Measurements from ENCODE around the gene GAB1. TPM values are rescaled to one million over a fixed set of nuclear protein-coding genes. Genes with fewer than 3 reads are reported as not detected.
A peak's percentile ranks its signal among the peaks of the same experiment; 100 is the strongest.

The GAB1 gene
- total RNA-seq, 1 donor from 2014 or later, result 63.3 TPM

DNA sequence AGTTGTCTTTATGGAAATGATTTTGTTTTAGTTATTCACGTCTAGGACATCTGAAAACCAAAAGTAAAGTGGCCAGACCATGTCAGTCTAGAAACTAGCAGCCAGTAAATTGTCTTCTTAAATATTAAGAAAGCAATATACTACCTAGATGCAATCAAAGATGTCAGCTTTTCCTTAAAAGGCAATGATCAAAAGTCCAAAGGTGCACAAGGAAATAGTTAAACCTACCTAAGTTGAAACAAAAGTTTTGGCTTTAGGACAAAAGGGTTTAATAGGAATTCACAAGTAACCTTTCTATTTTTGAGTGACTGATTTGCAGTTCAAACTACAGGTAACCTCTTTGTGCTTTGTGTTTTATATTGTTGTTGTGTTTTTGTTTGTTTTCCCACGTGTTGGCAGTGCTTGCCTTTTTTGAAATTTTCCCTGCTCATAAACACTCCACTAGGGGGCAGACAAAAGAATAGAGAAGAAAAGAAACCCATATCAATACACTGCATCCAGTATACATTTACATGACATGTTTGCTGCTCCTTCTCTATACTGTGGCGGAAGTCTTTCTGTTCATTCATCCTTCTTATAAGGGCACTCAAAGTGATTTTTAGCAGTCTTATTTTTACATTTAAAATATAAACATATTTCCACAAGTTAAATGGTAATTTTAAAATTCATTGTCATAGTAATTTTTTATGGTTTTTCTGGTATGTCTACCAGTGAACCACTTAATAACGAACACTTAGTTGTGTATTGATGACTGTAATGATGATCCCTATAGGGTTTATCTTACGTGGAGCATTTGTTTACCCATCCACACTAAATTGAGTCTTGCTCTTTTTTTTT, 62.7 kb downstream of the GAB1 start:
- peak; percentile 66 to 79 for ATAC-seq
- Histone ChIP-seq H3K27ac (no peak overlapping the region), H3K9me3 (no peaks in the 10 kb centered on the region), H3K4me1 (peaks cover 45% of the 10 kb centered on the region), H3K36me3 (no peaks in the 10 kb centered on the region), H3K27me3 (ENCODE audit: low read depth) (no peaks in the 10 kb centered on the region), H3K4me3 (no peak overlapping the region)
- intact Hi-C loops (cut with DNase I), result no loop called here
- no peak for DNase-seq
- peak; percentile 65 for TF ChIP-seq CTCF (IDR thresholded peaks at IDR 0.05)

DNA sequence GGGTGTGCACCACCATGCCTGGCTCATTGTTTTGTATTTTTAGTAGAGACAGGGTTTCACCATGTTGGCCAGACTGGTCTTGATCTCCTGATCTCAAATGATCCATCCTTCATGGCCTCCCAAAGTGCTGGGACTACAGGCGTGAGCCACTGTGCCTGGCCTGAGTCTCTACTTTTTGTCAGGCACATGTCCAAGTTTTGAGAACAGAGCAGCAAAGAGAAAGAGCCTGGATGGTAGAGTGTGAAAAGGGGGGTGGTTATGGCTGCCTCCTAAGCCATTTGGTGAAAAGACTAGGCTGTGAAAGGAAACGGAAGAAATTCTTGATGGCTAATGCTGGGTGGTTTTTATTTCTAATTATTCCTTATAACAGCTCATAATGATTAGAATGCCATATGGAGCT, 63.4 kb downstream of the GAB1 start:
- Histone ChIP-seq H3K36me3 (no peaks in the 10 kb centered on the region), H3K27me3 (ENCODE audit: low read depth) (no peaks in the 10 kb centered on the region), H3K4me3 (no peak overlapping the region), H3K4me1 (peaks cover 45% of the 10 kb centered on the region), H3K27ac (no peak overlapping the region), H3K9me3 (no peaks in the 10 kb centered on the region)
- TF ChIP-seq CTCF (IDR thresholded peaks at IDR 0.05), result no peak
- ATAC-seq, result no peak
- no peak for DNase-seq
- intact Hi-C loops (cut with DNase I), result no loop called here

DNA sequence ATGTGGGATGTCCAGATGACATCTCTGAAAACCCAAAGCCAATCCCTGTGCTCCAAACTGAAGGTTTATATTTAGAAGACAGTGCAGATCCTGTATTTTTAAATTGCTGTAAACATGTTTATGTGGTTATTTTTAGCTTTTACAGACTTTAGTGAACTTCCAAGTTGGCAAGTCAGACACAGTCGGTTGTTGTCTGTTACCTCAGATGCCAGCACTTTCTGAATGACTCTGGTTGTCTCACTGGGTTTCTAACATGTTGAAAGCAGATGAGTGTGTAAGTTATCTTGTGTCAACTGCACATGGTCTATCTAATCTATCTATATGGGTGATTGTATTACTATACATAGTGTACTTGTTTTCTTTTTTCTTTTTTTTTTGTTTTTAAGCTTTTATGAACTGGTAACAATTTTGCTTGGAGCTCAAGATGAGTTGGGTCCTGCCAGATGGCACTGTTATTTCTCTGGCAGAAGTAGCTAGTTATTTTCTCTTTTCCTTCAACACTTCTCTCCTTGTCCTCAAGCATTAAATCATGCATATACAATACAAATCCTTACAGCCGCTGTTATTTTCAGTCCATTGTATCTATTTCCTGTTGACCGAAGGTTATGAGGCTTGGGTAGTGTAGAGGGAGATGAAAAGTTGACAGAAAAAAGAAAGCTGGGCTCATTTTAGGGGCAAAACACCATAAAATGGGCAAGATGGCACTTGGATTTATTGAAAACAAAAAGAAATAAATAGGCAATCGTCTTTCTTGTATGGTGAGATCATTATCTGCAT, 66.3 kb downstream of the GAB1 start:
- peaks cover 67% of the 10 kb centered on the region for H3K4me1 ChIP-seq
- no peaks in the 10 kb centered on the region for H3K9me3 ChIP-seq
- TF ChIP-seq CTCF (IDR thresholded peaks at IDR 0.05), result no peak
- no peak for DNase-seq
- H3K27me3 ChIP-seq (ENCODE audit: low read depth), result no peaks in the 10 kb centered on the region
- no peak for ATAC-seq
- no peaks in the 10 kb centered on the region for H3K36me3 ChIP-seq
- H3K27ac ChIP-seq, result no peak overlapping the region
- no peak overlapping the region for H3K4me3 ChIP-seq
- intact Hi-C loops (cut with DNase I), result no loop called here

- Histone ChIP-seq H3K9me3 (no peaks in the 10 kb centered on the region), H3K4me3 (no peak overlapping the region), H3K27ac (no peak overlapping the region), H3K36me3 (no peaks in the 10 kb centered on the region), H3K4me1 (peaks cover 71% of the 10 kb centered on the region), H3K27me3 (ENCODE audit: low read depth) (no peaks in the 10 kb centered on the region)
- DNase-seq (no peak), ATAC-seq (no peak)
- intact Hi-C loops (cut with DNase I), result no loop called here
- no peak for TF ChIP-seq CTCF (IDR thresholded peaks at IDR 0.05)
Observed at GRCh38 chr4:143403553-143403820, 66.8 kb downstream of the GAB1 start.

- no peak for TF ChIP-seq CTCF (IDR thresholded peaks at IDR 0.05)
- no peaks in the 10 kb centered on the region for H3K36me3 ChIP-seq
- H3K4me1 ChIP-seq, result peaks cover 68% of the 10 kb centered on the region
- no peaks in the 10 kb centered on the region for H3K27me3 ChIP-seq (ENCODE audit: low read depth)
- H3K9me3 ChIP-seq, result no peaks in the 10 kb centered on the region
- no peak overlapping the region for H3K4me3 ChIP-seq
- no peak overlapping the region for H3K27ac ChIP-seq
- ATAC-seq (peak in 1 of 2 donors; percentile 15), DNase-seq (no peak)
- intact Hi-C loops (cut with DNase I), result no loop called here
Observed at GRCh38 chr4:143404555-143404954, 67.9 kb downstream of the GAB1 start.

All from lower lobe of right lung (tissue), 2 donors.